HG03342 (cell line): ENCODE measurements around the gene NUP88.

ENCODE experiments used
- ATAC-seq: cut with Tn5 transposase; IDR thresholded peaks from one replicate; pipeline ENCODE4 v1.9.1; 2021; ENCODE audit warnings: mild to moderate bottlenecking, moderate library complexity; ENCODE audit not compliant: unreplicated experiment

NUP88 gene

DNA sequence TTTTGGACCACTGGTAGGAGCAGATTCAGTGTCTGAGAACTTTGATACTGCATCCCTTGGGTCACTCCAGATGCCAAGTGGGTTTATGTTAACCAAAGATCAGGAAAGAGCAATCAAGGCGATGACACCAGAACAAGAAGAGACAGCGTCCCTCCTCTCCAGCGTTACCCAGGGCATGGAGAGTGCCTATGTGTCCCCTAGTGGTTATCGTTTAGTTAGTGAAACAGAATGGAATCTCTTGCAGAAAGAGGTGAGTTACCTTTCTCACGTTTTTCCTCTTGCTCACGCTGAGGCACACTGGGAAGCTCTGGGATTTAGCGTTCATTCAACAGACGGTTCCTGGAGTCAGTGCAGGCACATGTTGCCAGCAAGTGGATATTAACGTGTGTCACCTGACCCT, 58.0 kb downstream of the NUP88 start:
- no peak for ATAC-seq

DNA sequence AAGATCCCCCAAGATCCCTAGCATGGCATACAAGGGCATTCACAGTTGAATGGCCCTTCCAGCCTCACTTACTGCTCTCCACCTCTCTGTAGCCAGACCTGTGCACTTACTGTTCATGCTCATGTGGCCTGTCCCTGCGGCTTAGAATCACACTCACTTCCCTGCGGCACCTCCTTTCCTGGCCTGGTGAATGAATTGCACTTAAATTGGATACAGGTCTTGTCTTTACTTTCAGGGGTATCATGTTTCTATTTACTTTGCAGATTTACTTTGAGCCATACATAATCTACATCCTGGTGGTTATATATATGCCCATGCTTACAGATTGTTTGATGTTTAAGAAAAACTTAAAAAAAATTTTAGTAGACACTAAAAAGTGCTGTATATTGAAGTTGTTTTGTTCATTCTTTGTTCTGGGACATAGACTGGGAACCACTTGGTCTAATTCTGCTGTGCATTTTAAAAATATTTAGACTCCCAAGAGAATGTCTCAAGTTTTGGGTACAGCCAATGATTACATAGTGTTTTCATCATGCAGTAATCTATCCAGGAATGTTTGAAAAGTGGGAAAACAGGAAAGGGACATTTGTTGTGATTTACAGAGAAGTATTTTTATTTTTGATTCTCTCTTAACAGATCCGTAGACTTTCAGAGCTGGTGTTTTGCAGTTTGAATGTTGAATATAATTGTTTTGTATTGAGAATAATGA, 63.9 kb downstream of the NUP88 start:
- no peak for ATAC-seq

GRCh38 chr17:5354886-5355415, 64.5 kb downstream of the NUP88 start:
- ATAC-seq: no peak

- ATAC-seq: no peak
Observed at GRCh38 chr17:5354310-5354709, 65.2 kb downstream of the NUP88 start.

DNA sequence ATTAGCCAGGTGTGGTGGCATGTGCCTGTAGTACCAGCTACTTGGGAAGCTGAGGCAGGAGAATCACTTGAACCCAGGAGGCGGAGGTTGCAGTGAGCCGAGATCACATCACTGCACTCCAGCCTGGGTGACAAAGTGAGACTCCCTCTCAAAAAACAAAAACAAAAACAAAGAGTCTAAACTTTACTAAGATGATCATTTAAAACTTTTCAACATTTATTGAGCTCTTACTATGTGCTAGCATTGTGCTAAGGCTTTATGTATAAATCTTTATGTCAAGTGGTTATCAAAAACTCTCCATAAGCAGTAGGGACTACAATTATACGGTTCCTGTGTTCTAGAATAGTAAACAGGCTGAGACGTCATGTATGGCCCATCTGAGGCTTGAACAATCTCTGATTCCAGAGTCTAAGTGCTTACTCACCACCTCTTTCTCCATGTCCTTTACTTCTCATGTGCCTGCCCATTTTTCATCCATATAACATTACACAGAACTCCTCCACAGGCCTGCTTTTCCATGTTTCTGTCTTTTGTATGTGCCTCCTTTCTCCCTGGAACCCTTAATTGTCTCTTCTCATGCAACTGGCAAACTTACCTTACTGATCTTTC, 66.7 kb downstream of the NUP88 start:
- ATAC-seq: no peak

DNA sequence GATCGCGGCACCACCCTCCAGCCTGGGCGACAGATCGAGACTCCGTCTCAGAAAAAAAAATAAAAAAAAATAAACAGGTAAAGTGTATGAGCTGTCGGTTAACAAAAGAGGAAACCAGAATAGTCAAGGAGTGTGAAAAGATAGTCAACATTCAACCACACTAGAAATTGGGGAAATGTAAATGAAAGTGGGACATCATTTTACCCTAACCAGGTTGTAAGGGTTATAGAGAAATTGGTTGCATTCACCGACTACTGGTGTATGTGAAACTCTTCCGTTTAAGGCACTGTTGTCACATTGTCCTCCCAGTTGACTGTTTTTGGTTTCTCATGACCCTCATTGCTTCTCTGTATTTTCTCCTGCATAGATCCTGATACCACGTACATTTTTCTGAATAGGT, 74.5 kb downstream of the NUP88 start:
- ATAC-seq: no peak
